SU-DHL-6 (cell line): ENCODE data around the gene PARD6G.

Experiments
- H2AFZ ChIP-seq: fragments of 200-600 bp; sonication (generic); 2 replicates; pipeline ENCODE4 v1.6.1; 2014; ENCODE audit warnings: low read depth, mild to moderate bottlenecking, moderate library complexity, mixed read lengths, antibody characterized with exemption, low read length; ENCODE audit not compliant: severe bottlenecking
- H3F3A ChIP-seq: fragments of 200-600 bp; shearing (Covaris generic); 2 replicates; pipeline ENCODE4 v1.6.0; 2016; ENCODE audit warnings: antibody characterized with exemption, mild to moderate bottlenecking; ENCODE audit not compliant: insufficient read depth
- H3K27ac ChIP-seq: fragments of 200-600 bp; sonication (generic); 2 replicates; pipeline ENCODE4 v1.5.1; 2016; ENCODE audit warnings: low read depth, mild to moderate bottlenecking, low read length, moderate library complexity, mixed read lengths
- H3K27me3 ChIP-seq: fragments of 200-600 bp; sonication (generic), shearing (Covaris generic); 2 replicates; pipeline ENCODE4 v1.6.0; 2014; ENCODE audit warnings: mild to moderate bottlenecking, low read length
- H3K36me3 ChIP-seq: fragments of 200-600 bp; sonication (generic); 2 replicates; pipeline ENCODE4 v1.6.1; 2014; ENCODE audit warnings: mild to moderate bottlenecking, low read length, mixed read lengths
- H3K4me2 ChIP-seq: fragments of 300-600, 200-600 bp; shearing (Covaris generic), sonication (generic); 2 replicates; pipeline ENCODE4 v1.6.0; 2014; ENCODE audit warnings: low read length, low read depth, mild to moderate bottlenecking; ENCODE audit not compliant: poor library complexity, severe bottlenecking
- H3K4me3 ChIP-seq: fragments of 200-600 bp; sonication (generic); 2 replicates; pipeline ENCODE4 v1.5.1; 2014; ENCODE audit warnings: antibody characterized with exemption, low read length, mild to moderate bottlenecking, mixed read lengths; ENCODE audit not compliant: insufficient read depth, poor library complexity, severe bottlenecking
- H3K79me2 ChIP-seq: fragments of 200-600 bp; sonication (generic); 2 replicates; pipeline ENCODE4 v1.6.1; 2014; ENCODE audit warnings: mild to moderate bottlenecking, low read length, moderate library complexity; ENCODE audit not compliant: insufficient read depth
- H3K9ac ChIP-seq: fragments of 200-600 bp; sonication (generic); 2 replicates; pipeline ENCODE4 v1.7.0; 2014; ENCODE audit warnings: mild to moderate bottlenecking, low read length
- H3K9me2 ChIP-seq: fragments of 200-600 bp; sonication (generic); replicated peaks from 2 replicates; pipeline ENCODE4 v1.6.1; 2014; ENCODE audit warnings: low read length; ENCODE audit not compliant: insufficient read depth
- H3K9me3 ChIP-seq: fragments of 200-600 bp; sonication (generic); 2 replicates; pipeline ENCODE4 v1.6.1; 2014; ENCODE audit warnings: low read length, mixed read lengths; ENCODE audit not compliant: insufficient read depth
- H4K20me1 ChIP-seq: fragments of 200-600 bp; sonication (generic); 2 replicates; pipeline ENCODE4 v1.6.1; 2014; ENCODE audit warnings: low read depth, mild to moderate bottlenecking, antibody characterized with exemption, low read length, moderate library complexity, mixed read lengths
- EZH2phosphoT487 ChIP-seq: fragments of 200-600 bp; sonication (generic), shearing (Covaris generic); conservative IDR thresholded peaks from 2 replicates; pipeline ENCODE4 v1.6.1; 2018; ENCODE audit warnings: mild to moderate bottlenecking, antibody characterized with exemption, low read length, moderate library complexity, mixed read lengths
- TF ChIP-seq, protein P1 (sequence below): fragments of 200-600 bp; sonication (generic); IDR thresholded peaks from one replicate; pipeline ENCODE4 v1.5.1; 2017; ENCODE audit warnings: antibody characterized with exemption, mild to moderate bottlenecking, low read length, moderate library complexity; ENCODE audit not compliant: insufficient read depth, poor library complexity, severe bottlenecking

PARD6G gene

DNA sequence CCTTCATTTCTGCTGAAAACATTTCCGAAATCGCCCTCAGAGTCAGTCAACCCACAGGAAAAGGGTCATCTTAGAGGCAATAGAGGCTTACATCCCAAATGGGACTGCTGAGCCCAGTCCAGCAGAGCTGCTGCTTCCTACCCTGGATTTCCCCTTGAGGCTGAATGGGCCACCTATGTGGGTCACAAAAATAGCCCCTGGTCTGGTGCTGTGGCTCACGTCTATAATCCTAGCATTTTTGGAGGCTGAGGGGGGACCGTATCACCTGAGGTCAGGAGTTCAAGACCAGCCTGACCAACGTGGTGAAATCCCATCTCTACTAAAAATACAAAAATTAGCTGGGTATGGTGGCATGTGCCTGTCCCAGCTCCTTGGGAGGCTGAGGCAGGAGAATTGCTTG lies 88.9 kb downstream of the PARD6G start:
- TF ChIP-seq EZH2phosphoT487, result no peak
- TF ChIP-seq, protein P1, sequence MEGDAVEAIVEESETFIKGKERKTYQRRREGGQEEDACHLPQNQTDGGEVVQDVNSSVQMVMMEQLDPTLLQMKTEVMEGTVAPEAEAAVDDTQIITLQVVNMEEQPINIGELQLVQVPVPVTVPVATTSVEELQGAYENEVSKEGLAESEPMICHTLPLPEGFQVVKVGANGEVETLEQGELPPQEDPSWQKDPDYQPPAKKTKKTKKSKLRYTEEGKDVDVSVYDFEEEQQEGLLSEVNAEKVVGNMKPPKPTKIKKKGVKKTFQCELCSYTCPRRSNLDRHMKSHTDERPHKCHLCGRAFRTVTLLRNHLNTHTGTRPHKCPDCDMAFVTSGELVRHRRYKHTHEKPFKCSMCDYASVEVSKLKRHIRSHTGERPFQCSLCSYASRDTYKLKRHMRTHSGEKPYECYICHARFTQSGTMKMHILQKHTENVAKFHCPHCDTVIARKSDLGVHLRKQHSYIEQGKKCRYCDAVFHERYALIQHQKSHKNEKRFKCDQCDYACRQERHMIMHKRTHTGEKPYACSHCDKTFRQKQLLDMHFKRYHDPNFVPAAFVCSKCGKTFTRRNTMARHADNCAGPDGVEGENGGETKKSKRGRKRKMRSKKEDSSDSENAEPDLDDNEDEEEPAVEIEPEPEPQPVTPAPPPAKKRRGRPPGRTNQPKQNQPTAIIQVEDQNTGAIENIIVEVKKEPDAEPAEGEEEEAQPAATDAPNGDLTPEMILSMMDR, result no peak
- Histone ChIP-seq H3K79me2 (no peaks in the 10 kb centered on the region), H2AFZ (no peak overlapping the region), H3K4me3 (no peak overlapping the region), H3F3A (no peaks in the 10 kb centered on the region), H3K27ac (no peak overlapping the region), H3K27me3 (no peaks in the 10 kb centered on the region), H3K9me2 (no peaks in the 10 kb centered on the region), H3K9ac (no peak overlapping the region), H3K9me3 (no peaks in the 10 kb centered on the region), H4K20me1 (no peaks in the 10 kb centered on the region), H3K4me2 (no peak overlapping the region), H3K36me3 (no peaks in the 10 kb centered on the region)

DNA sequence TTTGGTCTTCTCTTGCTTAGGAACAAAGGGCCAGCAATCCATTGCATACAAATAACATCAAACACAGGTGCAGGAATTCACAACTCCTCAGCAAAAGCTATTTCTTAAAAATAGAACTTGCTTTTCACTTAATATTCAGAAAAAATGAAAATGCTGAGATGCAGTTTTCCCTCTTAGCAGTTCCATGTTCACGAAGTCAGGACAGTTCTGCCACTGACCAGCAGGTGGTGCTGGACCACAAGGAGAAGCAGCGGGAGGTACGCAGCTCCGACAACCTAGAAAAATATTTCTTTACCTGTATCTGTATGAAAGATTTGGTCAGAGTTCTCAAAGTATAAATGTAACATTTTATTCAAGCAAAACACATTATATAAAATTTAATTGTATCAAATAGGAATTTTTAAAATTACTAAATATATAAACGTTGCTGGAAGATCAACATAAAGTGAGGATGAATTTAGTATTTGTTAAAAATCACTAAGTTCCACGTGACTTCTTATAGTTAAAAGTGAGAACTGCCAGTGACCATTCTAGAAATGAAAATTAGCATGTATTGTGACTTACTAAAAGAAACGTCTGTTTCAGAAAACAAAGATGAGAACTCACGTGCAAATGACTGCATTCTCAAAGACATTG lies 89.5 kb downstream of the PARD6G start:
- H3K9me2 ChIP-seq, result no peaks in the 10 kb centered on the region
- H3F3A ChIP-seq, result no peaks in the 10 kb centered on the region
- TF ChIP-seq, protein P1, result peak; percentile 95
- no peak for TF ChIP-seq EZH2phosphoT487
- no peak overlapping the region for H3K27ac ChIP-seq
- H3K27me3 ChIP-seq, result no peaks in the 10 kb centered on the region
- no peak overlapping the region for H2AFZ ChIP-seq
- no peaks in the 10 kb centered on the region for H4K20me1 ChIP-seq
- no peak overlapping the region for H3K9ac ChIP-seq
- no peaks in the 10 kb centered on the region for H3K79me2 ChIP-seq
- H3K4me3 ChIP-seq, result no peak overlapping the region
- H3K4me2 ChIP-seq, result no peak overlapping the region
- no peaks in the 10 kb centered on the region for H3K9me3 ChIP-seq
- no peaks in the 10 kb centered on the region for H3K36me3 ChIP-seq

DNA sequence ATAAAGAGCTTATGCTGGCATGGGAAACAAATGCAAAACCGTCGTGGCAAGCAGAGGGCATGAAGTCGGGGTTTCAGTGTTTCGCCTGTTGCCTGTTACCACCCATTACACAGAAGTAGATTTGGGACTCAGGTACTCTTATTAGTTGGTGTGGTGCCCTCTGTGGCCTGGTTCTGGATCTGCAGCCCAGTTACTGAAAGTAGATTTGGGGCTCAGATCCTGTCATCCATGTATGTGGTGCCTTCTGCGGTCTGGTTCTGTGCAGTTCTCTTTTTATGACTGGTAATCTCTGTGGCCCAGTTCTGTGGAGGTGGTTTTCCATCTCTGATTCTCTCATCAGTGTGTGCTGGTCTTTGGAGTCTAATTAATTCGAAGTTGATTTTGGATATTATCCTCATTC lies 93.0 kb downstream of the PARD6G start:
- Histone ChIP-seq H4K20me1 (no peaks in the 10 kb centered on the region), H3K9me2 (no peaks in the 10 kb centered on the region), H3K27me3 (no peaks in the 10 kb centered on the region), H3K4me3 (no peak overlapping the region), H3K36me3 (no peaks in the 10 kb centered on the region), H3K4me2 (no peak overlapping the region), H3K27ac (no peak overlapping the region), H3K9ac (no peak overlapping the region), H3K9me3 (no peaks in the 10 kb centered on the region), H3F3A (no peaks in the 10 kb centered on the region), H3K79me2 (no peaks in the 10 kb centered on the region), H2AFZ (no peak overlapping the region)
- no peak for TF ChIP-seq EZH2phosphoT487
- TF ChIP-seq, protein P1, result peak; percentile 22
